Retinal pigment epithelial cell (primary cell): ENCODE results near the gene ST3GAL3.

ENCODE experiments used
- DNase-seq: peaks from one replicate; pipeline ENCODE4 v3.0.0-alpha.2; 2010; ENCODE audit warnings: low read depth
- H3K4me3 ChIP-seq: 2 replicates; pipeline ENCODE4 v1.5.1; 2011; ENCODE audit warnings: mild to moderate bottlenecking, low read length, control low read depth, moderate library complexity
- TF ChIP-seq, protein P1 (sequence below): conservative IDR thresholded peaks from 2 replicates; pipeline ENCODE4 v1.5.1; 2011; ENCODE audit warnings: low read depth, low read length, control low read depth, inconsistent platforms

Gene ST3GAL3

DNA sequence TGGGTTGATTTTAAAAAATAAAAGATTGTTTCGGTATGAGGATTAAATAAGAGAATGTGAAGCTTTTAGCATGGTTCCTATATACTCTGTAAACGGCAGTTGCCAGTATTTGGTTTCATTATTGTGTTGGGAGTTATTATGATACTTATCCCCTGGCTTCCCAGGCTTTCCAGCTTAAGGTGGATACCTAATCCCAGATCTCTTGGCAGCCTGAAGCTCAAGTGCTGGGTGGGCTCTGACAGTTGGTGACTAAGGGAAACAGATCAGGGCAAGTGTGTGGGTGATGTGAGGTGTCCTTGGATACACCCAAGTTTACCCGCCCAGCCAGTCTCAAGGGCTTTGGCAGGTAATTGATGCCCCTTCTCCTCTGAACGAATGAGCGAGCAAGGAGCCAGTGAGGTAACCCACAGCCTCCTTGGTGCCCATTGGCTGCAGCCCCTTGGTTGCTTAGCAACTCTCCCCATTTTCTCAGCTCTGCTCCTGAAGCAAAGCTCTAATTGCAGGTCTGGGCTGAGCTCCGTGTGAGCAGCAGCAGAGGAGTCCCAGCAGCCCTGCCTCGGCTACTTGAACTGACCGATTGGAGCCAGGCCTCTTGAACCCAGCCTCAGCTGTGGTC is 245.5 kb downstream of the ST3GAL3 start:
- no peak overlapping the region for H3K4me3 ChIP-seq
- TF ChIP-seq, protein P1, sequence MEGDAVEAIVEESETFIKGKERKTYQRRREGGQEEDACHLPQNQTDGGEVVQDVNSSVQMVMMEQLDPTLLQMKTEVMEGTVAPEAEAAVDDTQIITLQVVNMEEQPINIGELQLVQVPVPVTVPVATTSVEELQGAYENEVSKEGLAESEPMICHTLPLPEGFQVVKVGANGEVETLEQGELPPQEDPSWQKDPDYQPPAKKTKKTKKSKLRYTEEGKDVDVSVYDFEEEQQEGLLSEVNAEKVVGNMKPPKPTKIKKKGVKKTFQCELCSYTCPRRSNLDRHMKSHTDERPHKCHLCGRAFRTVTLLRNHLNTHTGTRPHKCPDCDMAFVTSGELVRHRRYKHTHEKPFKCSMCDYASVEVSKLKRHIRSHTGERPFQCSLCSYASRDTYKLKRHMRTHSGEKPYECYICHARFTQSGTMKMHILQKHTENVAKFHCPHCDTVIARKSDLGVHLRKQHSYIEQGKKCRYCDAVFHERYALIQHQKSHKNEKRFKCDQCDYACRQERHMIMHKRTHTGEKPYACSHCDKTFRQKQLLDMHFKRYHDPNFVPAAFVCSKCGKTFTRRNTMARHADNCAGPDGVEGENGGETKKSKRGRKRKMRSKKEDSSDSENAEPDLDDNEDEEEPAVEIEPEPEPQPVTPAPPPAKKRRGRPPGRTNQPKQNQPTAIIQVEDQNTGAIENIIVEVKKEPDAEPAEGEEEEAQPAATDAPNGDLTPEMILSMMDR, result no peak
- DNase-seq, result no peak

DNA sequence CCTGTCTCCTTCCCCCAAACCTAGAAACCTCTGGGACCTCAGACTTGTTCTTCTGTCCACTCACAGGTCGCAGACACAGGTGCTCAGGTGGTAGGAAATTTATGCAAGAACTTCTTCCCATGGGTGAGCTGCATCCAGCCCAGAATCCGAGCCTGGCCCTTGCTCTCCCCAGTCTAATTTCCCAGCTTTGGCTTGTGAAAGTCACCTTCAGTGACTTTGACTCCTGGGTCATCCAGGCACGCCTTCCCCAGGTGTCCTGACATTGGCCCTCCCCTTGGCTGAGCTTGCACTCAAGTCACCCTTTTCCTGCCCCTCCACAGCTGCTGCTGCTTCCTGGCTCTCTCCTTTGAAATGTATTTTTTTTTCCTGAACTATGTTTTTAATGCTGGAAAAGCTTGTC is 246.0 kb downstream of the ST3GAL3 start:
- DNase-seq, result no peak
- H3K4me3 ChIP-seq, result no peak overlapping the region
- TF ChIP-seq, protein P1, result no peak

DNA sequence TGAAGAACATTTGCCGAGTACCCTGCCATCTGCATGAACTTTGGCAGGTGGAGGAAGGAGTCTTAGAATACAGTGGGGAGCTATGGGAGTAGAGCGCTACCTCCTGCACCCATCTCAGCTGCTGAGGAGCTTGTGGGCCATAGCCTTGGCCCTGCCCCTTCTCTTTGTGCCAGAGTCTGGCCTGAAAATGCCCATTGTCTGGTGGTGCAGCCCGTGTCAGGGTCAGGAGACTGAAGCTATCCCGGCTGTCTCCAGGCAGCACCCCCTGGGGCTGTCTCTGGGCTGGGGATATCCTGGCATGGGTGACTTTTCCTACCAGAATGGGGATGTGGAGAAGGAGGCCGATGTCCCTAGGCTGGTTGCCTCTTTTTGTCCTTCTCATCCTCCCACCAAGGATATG is 246.7 kb downstream of the ST3GAL3 start:
- no peak overlapping the region for H3K4me3 ChIP-seq
- TF ChIP-seq, protein P1, result no peak
- no peak for DNase-seq

DNA sequence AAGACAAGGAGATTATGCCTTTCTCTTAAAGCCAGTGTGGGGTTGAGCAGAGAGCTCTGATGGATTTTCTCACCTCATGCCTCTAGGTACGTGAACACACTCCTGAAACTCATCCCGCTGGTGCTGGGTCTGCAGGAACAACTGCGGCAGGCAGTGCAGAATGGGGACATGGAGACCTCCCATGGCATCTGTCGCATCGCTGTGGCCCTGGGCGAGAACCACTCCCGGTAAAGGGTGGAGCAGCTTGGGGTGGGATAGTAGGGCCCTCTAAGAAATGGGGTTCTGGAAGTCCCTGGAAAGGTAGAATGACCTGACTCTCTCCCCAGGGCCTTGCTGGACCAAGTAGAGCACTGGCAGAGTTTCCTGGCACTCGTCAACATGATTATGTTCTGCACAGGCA is 248.9 kb downstream of the ST3GAL3 start:
- H3K4me3 ChIP-seq, result no peak overlapping the region
- TF ChIP-seq, protein P1, result no peak
- no peak for DNase-seq

DNA sequence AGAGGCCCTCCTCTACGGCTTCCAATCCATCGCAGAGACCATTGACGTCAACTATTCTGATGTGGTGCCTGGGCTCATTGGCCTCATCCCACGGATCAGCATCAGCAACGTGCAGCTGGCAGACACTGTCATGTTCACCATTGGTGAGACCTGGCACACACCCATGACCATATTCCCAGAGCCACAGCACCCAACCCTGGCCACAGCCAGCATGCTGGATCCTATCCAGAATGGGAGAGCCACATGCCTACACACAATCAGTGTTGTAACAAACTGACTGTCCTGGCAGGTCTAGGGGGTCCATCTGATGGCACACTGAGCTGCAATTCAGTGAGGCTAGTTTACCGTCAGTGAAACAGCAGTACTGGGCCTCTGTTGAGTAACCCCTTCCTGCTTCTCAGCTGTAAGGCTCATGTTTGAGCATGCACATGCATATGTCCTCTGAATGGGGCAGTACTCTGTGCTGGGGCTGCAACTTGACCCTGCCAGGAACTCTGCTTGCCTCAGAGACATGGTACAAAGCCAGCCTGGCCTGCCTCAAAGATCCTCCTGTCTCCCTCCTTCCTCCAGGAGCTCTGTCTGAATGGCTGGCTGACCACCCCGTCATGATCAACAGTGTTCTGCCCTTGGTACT is 250.2 kb downstream of the ST3GAL3 start:
- no peak for DNase-seq
- no peak overlapping the region for H3K4me3 ChIP-seq
- TF ChIP-seq, protein P1, result no peak

DNA sequence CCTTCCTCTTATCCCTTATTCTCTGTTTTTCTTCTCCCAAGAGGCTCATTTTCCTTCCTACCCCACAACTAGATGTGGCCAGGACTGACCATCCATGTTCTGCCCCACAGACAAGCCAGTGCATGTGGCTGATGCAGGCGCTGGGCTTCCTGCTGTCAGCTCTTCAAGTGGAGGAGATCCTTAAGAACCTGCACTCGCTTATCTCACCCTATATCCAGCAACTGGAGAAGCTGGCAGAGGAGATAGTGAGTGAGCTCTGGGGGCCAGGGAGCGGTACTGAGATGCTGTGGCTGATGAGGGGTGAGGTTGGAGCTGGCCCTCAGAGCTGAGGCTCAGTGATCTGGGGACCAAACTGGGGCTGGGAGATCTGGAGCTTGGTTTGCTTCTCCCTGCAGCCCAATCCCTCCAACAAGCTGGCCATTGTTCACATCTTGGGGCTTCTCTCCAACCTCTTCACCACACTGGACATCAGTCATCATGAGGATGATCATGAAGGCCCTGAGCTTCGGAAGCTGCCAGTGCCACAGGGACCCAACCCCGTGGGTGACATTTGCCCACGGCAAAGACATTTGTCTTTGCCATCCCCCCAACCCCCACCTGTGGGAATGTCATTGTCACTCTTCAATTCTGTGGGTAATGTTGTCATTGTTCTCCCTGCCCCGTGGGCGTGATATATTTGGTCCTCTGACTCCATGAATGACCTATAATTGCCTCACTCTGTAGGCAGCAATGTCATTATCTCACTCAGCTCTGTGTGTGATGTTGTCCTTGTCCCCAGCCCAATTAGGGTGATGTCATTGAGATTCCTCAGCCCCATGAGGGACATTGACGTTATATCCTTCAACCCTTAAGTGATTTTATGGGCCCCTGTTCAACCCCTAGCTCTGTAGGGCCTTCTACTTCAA is 251.3 kb downstream of the ST3GAL3 start:
- DNase-seq, result no peak
- TF ChIP-seq, protein P1, result no peak
- H3K4me3 ChIP-seq, result no peak overlapping the region
